ENCODE measurements around the gene AKR1C2.
"Not testable (repeated sequence)": the region's sequence is repeated elsewhere in the genome, so short reads cannot be mapped to it uniquely, and the experiment has no call there.

The AKR1C2 gene

DNA sequence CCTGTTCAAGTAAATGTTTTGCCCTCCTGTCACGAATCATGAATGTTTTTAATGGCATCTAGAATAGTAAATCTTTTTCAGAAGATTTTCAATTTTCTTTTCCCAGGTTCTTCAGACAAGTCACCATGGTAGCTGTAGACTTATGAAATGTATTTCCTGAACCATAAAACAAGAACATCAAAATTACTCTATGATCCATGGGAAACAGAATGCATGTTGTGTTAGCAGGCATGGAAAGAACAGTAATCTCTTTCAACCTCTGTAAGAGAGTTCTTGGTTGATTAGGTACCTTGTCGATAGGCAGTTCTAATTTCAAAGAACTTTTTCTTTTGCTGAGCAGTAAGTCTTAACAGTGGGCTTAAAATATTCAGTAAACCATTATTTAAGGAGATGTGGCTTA lies 22.9 kb downstream of the AKR1C2 start:
- TF ChIP-seq SIN3A (IDR thresholded peaks at IDR 0.05; ENCODE audit: borderline replicate concordance, insufficient read depth, low read length), result no peak
- TF ChIP-seq TAF1 (IDR thresholded peaks at IDR 0.05; ENCODE audit: borderline replicate concordance, insufficient read depth, low read length), result no peak
- TF ChIP-seq POLR2AphosphoS5 (IDR thresholded peaks at IDR 0.05; ENCODE audit: low read depth, low read length), result no peak
- TF ChIP-seq, protein P1, sequence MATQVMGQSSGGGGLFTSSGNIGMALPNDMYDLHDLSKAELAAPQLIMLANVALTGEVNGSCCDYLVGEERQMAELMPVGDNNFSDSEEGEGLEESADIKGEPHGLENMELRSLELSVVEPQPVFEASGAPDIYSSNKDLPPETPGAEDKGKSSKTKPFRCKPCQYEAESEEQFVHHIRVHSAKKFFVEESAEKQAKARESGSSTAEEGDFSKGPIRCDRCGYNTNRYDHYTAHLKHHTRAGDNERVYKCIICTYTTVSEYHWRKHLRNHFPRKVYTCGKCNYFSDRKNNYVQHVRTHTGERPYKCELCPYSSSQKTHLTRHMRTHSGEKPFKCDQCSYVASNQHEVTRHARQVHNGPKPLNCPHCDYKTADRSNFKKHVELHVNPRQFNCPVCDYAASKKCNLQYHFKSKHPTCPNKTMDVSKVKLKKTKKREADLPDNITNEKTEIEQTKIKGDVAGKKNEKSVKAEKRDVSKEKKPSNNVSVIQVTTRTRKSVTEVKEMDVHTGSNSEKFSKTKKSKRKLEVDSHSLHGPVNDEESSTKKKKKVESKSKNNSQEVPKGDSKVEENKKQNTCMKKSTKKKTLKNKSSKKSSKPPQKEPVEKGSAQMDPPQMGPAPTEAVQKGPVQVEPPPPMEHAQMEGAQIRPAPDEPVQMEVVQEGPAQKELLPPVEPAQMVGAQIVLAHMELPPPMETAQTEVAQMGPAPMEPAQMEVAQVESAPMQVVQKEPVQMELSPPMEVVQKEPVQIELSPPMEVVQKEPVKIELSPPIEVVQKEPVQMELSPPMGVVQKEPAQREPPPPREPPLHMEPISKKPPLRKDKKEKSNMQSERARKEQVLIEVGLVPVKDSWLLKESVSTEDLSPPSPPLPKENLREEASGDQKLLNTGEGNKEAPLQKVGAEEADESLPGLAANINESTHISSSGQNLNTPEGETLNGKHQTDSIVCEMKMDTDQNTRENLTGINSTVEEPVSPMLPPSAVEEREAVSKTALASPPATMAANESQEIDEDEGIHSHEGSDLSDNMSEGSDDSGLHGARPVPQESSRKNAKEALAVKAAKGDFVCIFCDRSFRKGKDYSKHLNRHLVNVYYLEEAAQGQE (IDR thresholded peaks at IDR 0.05; ENCODE audit: insufficient read depth in 1 of 2, low read depth in 2 of 2, low read length in 2 of 2), result no peak
- TF ChIP-seq FOXP2 (optimal IDR thresholded peaks at IDR 0.05; ENCODE audit: borderline replicate concordance, extremely low read depth, extremely low read length, insufficient read depth), result no peak

- TF ChIP-seq, protein P1 (IDR thresholded peaks at IDR 0.05; ENCODE audit: insufficient read depth in 1 of 2, low read depth in 2 of 2, low read length in 2 of 2), result no peak
- TF ChIP-seq SIN3A (IDR thresholded peaks at IDR 0.05; ENCODE audit: borderline replicate concordance, insufficient read depth, low read length) (no peak), FOXP2 (optimal IDR thresholded peaks at IDR 0.05; ENCODE audit: borderline replicate concordance, extremely low read depth, extremely low read length, insufficient read depth) (no peak), TAF1 (IDR thresholded peaks at IDR 0.05; ENCODE audit: borderline replicate concordance, insufficient read depth, low read length) (no peak), POLR2AphosphoS5 (IDR thresholded peaks at IDR 0.05; ENCODE audit: low read depth, low read length) (no peak)
Measured at GRCh38 chr10:4978870-4979269, 24.8 kb downstream of the AKR1C2 start.

GRCh38 chr10:4977025-4977424 lies 26.6 kb downstream of the AKR1C2 start:
- no peak for TF ChIP-seq SIN3A (IDR thresholded peaks at IDR 0.05; ENCODE audit: borderline replicate concordance, insufficient read depth, low read length)
- no peak for TF ChIP-seq POLR2AphosphoS5 (IDR thresholded peaks at IDR 0.05; ENCODE audit: low read depth, low read length)
- no peak for TF ChIP-seq FOXP2 (optimal IDR thresholded peaks at IDR 0.05; ENCODE audit: borderline replicate concordance, extremely low read depth, extremely low read length, insufficient read depth)
- no peak for TF ChIP-seq TAF1 (IDR thresholded peaks at IDR 0.05; ENCODE audit: borderline replicate concordance, insufficient read depth, low read length)
- TF ChIP-seq, protein P1 (IDR thresholded peaks at IDR 0.05; ENCODE audit: insufficient read depth in 1 of 2, low read depth in 2 of 2, low read length in 2 of 2), result no peak

DNA sequence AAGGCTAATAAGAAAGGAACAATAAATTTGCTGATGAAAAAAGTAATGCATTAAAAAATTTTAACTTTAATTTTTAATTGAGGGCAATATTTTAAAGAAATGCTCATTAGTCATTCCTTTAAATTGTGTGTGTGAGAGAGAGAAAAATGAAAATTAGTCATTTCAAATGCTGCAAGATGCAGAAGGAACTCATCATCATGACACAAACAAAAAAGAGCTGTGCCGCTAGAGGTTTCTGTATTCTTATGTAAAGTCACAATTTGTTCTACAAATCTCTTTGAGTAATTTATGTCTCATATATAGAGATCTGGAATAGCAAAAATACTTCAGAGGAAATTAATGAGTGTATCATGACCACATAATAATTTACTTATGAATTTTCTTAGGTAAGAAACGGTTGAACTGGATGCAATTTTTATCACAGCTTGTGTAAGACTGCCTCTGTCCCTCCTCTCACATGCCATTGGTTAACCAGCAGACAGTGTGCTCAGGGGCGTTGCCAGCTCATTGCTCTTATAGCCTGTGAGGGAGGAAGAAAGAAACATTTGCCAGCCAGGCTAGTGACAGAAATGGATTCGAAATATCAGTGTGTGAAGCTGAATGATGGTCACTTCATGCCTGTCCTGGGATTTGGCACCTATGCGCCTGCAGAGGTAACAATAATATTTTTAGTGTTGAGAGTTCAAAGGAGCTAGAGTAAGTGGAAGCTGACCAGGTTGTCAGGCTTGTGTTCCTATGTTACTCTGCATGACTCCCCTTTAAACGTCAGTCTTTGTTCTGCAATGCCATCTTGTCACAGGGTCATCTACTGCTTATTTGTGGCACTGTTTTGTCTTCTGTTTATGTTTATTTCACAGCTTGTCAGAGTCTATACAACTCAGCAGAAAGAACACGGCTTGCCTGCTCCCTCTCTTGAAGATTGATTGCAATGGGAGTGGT lies 40.5 kb downstream of the AKR1C2 start, which contains the start of gene AKR1C1:
AKR1C1 (plus strand) TSS at position 540 of the 939 bp plus-strand sequence; CDS start at position 570, 30 bp downstream.
- TF ChIP-seq POLR2AphosphoS5 (IDR thresholded peaks at IDR 0.05; ENCODE audit: low read depth, low read length); TAF1 (IDR thresholded peaks at IDR 0.05; ENCODE audit: borderline replicate concordance, insufficient read depth, low read length): not testable (repeated sequence)
- TF ChIP-seq, protein P1 (IDR thresholded peaks at IDR 0.05; ENCODE audit: insufficient read depth in 1 of 2, low read depth in 2 of 2, low read length in 2 of 2), result not testable (repeated sequence)
